IPS-NIHi7 (cell line): Measurements from ENCODE around the gene CEMIP2.

ENCODE experiments used
- DNase-seq: peaks from one replicate; pipeline ENCODE4 v3.0.0; 2012; ENCODE audit warnings: mixed read lengths; ENCODE audit errors: extremely low spot score

CEMIP2 gene

GRCh38 chr9:71769175-71770161, 1.2 kb upstream of the CEMIP2 start:
- peak; percentile 80 for DNase-seq

DNA sequence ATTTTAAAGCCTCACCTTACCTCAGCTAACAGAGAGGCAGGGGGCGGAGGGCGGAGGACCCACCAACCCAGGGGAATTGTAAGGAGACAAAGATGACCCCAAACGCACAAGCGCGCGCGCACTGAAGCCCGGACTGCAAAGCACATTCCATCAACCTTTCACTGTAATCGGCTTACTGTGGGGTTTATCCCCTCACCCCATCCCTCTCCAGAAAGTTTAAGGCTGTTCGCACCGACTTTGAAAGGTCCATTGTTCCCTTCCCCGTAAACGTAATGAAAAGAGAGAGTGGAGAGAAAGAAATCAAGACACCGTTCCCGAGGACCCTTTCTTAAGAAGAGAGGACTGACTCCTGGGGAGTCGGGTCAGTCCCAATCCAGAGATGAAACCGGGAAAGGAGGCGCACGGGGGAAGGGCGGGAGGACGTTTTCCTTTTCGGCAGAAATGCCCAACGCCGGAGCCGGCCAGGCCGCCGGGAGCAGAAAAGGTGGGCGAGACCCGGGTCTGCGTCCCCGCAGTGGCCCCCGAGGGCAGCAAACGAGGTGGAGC, 464 bp downstream of the CEMIP2 start:
- no peak for DNase-seq

DNA sequence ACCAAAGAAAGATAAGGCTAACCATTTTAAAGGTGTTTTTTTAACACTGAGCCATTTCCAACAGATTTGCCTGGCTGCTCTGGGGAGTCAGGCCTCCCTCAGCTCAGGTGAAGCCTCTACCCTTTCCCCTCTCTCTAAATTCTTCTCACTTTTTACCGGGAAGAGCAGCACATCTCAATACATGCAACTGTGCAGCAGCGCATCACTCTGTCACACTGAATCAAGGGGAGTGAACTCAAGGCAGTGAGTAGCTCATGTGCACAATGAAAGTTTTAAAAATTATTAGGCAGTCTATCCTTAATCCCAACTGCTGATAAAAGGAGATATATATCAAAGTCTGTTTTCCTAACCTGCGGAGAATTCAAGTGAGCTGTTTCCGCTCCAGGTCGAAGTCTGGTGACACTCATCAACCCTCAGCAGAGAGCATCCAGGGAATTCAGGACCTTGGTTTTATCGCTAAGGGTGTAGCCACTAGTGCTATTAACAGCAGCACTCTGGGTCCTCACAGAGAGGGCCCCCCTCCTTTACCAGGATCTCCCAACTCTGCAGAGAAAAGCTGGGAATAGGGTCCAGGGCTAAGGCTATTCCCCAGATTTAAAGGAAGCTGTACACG, 1.0 kb downstream of the CEMIP2 start:
- no peak for DNase-seq

- DNase-seq = no peak
These were observed 1.6 kb downstream of the CEMIP2 start for GRCh38 chr9:71766663-71767062.

- no peak for DNase-seq
These were observed 2.6 kb downstream of the CEMIP2 start for GRCh38 chr9:71765693-71766092.

DNA sequence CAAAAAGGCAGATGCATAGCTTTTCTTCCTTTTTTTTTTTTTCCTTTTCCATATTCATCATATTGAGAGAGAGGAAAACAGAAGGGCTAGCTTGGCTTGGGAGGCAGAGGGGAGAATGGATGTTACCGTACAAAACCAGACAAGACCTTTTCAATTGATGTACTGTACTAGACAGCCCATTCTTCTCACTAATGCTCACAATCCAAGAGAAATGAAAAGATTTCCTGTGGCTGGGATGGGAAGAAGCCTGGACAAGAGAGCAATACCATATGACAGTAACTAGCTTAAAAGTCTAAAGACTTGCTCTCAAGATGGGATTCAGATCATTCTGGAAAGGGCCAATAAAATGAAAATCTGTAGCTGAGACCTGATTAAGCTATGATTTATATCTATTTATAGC, 3.4 kb downstream of the CEMIP2 start:
- no peak for DNase-seq

DNA sequence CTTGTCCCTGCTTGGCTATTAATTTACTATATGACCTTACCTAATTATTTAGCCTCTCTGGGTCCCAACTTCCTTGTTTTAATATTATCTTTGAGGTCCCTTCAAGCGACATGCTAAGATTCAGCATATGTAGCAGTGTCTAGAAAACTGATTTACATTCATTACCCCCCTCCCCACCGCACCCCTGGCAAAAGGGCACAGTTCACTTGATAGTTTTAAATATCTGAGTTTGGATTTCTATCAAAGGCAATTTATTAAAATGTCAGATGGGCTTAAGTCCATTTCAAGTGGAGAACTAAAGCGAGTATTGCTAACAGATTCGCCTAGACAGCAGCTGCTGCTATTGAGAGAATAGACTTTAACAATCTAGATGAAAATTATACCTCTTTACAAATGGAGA, 3.9 kb downstream of the CEMIP2 start:
- DNase-seq = no peak

- no peak for DNase-seq
These were observed 4.5 kb downstream of the CEMIP2 start for GRCh38 chr9:71763832-71764231.

- DNase-seq = no peak
These were observed 5.2 kb downstream of the CEMIP2 start for GRCh38 chr9:71762900-71763653.

GRCh38 chr9:71761938-71762353, 6.4 kb downstream of the CEMIP2 start:
- no peak for DNase-seq

GRCh38 chr9:71760901-71761300, 7.4 kb downstream of the CEMIP2 start:
- peak; percentile 18 for DNase-seq

DNA sequence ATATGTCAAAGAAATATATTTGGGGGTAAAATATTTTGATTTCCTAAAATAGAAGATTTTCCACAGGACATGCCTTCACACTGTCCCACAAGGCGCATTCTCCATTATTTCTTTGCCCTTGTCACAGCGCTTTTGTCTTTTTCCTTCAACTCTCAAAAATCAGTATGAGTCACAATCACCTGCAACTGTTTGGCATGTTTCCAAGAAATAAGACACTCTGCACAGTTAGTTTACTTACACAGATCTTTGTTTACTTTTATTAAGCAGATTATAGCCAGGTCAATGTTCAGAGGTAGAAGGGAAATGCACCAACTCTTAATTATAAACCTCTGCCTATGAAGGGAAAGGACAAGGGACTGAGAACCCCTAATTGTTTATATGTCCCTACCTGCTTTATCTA, 9.5 kb downstream of the CEMIP2 start:
- DNase-seq = no peak

DNA sequence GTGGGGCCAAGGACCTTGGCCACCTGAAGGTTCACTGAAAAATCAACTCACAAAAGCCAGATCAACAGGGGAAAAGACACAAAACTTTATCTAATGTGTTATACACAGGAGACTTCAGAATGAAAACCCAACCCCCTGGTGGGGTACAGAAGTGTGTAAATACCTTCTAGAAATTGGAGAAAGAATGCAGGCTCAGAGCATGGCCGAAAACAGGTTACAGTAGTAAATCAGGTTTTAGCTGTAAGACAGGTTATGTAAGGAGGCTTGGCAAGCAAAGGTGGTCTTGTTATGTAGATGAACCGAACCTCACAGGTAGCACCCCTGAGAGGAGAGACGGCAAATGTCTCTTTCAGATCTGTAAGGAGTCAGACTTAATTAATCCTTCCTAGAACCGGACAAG, 10.0 kb downstream of the CEMIP2 start:
- peak; percentile 31 for DNase-seq

GRCh38 chr9:71756753-71757152, 11.6 kb downstream of the CEMIP2 start:
- peak; percentile 30 for DNase-seq

- no peak for DNase-seq
These were observed 12.4 kb downstream of the CEMIP2 start for GRCh38 chr9:71755869-71756268.

DNA sequence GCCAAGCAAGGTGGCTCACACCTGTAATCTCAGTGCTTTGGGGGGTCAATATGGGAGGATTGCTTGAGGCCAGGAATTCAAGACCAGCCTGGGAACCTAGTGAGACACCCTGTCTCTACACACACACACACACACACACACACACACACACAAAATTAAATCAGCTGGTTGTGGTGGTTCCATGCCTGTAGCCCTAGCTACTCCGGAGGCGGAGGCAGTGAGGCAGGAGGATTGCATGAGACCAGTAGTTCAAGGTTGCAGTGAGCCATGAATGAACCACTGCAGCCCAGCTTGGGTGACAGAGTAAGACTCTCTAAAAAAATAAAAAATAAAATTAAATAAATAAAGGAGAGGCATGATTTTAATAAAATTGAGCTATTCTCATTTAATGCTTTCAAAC, 13.1 kb downstream of the CEMIP2 start:
- no peak for DNase-seq

- no peak for DNase-seq
These were observed 14.2 kb downstream of the CEMIP2 start for GRCh38 chr9:71754151-71754550.

DNA sequence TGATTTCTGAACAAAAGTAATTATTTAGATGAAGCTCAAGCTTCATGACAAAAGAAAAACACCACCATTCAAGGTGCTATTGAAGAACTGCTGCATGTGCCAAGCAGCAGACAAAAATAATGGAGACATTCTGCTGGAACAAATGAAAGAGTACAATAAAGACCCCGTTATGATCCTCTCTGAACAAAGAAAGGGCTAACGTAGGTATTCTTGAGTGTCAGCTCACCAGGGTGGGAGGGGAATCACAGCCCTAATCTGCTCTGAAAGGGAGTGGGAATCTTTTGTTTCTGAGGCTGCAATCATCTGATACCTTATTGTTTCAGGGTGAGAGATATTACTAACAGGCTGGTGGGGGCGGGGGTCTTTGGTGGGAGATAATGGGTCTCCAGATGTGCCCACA, 15.4 kb downstream of the CEMIP2 start:
- DNase-seq = no peak

GRCh38 chr9:71752352-71752751, 16.0 kb downstream of the CEMIP2 start:
- no peak for DNase-seq

DNA sequence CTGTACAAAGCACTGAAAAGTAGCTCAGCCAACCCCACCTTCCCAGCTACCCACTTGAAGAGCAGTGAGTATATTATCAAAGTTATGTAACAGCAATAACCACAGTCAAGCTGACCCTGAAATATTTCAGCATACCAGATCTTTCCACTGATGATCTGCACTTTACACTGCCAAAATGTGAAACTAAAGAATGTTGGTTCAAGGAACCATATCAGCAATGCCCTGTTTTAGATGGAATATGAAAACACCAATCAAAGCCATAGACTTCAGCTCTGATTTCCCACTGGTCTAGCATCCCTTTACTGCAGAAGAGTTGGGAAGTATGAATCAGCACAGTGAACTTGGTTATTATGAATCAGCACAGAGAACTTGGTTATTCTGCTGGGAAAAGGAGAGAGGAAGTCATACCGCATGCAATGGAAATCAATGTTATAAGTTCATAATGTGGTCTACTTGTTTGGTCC, 20.0 kb downstream of the CEMIP2 start:
- DNase-seq = no peak

DNA sequence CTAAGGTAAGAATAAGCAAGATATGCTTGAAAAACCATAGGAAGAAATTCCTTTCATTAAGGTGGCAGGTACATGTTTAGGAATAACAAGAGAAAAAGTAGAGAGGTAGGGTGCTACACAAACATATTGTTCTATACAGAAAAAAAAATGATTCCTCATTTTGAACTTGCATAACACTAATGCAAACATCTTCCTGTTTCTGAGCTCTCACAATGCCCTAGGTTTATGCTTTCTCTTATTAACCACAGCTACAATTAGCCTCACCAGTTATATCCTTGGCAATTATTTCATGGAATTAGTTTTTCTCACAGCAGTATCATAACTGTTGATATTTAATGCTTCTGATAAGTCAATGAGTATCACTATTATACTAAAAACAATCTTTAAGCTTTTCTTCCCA, 20.7 kb downstream of the CEMIP2 start:
- no peak for DNase-seq

DNA sequence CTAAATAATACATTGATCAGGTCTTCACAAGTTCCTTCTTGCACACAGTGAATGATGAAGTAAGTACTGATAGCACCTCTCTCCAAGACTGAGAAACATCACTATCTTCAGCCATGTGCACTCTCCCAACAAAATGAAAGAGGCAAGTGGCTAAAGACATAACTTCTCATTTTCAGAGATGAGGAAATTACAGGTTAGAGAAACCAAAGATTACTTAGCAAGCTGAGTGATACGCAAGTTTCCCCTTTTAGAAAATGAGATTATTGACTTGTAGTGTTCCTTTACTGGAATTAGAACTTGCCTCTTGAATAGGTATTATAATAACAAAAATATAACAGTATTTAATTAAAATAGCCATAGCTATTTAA, 21.6 kb downstream of the CEMIP2 start:
- no peak for DNase-seq
